ENCODE results near the gene ACER2.
"Not testable (repeated sequence)": the region's sequence is repeated elsewhere in the genome, so short reads cannot be mapped to it uniquely, and the experiment has no call there.

Gene ACER2

GRCh38 chr9:19408693-19409400 lies at the start of gene ACER2:
Gene ACER2, plus strand, starts transcription at chr9:19409009. Its CDS starts 76 bp downstream, at chr9:19409085.
- DNase-seq, result peak; percentile 91 to 97

DNA sequence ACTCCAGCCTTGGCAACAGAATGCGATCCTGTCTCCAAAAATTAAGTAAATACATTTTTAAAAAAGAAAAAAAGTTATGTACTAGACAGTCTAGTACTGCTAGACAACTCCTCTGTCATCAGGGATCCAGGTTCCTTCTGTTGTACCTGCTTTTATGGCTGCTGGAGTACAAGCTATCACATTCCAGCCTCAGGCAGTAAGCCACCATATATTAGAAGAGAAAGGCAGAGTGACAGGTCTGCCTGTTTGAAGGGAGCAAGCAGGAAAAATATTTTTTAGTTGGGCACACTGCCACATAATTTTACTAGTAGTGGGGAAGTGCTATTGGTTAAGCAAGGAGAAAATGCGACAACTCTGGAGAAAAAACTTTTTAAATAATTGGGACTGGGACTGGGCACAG lies 39.7 kb upstream of the ACER2 start:
- no peak for DNase-seq

GRCh38 chr9:19371942-19372341 lies 36.9 kb upstream of the ACER2 start:
- no peak for DNase-seq

GRCh38 chr9:19372567-19372966 lies 36.2 kb upstream of the ACER2 start:
- DNase-seq, result no peak

- no peak for DNase-seq
Measured at GRCh38 chr9:19373527-19373926, 35.3 kb upstream of the ACER2 start.

- no peak for DNase-seq
Measured at GRCh38 chr9:19375538-19375937, 33.3 kb upstream of the ACER2 start.

- no peak for DNase-seq
Measured at GRCh38 chr9:19376931-19377330, 31.9 kb upstream of the ACER2 start.

- DNase-seq, result no peak
Measured at GRCh38 chr9:19378164-19378563, 30.6 kb upstream of the ACER2 start.

GRCh38 chr9:19378647-19379046 lies 30.2 kb upstream of the ACER2 start:
- no peak for DNase-seq

DNA sequence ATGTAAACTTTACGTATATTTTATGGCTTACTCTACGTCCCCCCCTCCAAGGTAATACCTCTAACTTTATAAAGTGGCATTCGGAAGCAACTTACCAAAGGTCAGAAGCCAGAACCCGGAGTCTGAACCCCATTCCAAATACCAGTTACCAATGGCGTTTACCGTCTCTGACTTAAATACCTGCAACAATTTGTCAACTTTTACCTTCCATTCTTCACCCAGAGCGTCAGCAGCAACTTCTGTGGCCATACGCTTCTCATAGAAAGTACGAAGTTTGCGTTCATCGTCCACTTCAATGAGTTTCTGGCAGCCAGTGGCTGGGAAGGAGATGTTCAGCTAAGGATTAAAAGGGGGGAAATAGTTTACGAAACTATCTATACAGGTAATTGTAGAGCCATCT lies 29.5 kb upstream of the ACER2 start:
- DNase-seq, result no peak

GRCh38 chr9:19379697-19380046 lies 29.1 kb upstream of the ACER2 start:
- peak; percentile 21 to 61 for DNase-seq

- DNase-seq, result no peak
Measured at GRCh38 chr9:19380826-19381075, 28.1 kb upstream of the ACER2 start.

DNA sequence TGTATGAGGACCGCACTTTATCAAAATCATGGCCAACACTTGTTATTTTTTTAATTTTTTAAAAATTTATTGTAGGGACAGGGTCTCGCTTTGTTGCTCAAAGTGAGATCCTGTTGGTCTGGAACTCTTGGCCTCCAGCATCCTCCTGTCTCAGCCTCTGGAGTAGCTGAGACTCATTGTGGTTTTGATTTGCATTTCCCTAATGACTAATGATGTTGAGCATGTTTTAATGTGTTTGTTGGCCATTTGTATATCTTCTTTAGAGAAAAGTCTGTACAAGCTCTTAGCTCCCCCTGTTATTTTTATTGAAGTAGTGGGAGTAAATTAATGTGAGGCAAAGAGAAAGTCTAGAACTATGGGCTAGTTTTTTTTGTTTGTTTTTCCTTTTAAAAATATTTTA lies 27.2 kb upstream of the ACER2 start:
- DNase-seq, result no peak

DNA sequence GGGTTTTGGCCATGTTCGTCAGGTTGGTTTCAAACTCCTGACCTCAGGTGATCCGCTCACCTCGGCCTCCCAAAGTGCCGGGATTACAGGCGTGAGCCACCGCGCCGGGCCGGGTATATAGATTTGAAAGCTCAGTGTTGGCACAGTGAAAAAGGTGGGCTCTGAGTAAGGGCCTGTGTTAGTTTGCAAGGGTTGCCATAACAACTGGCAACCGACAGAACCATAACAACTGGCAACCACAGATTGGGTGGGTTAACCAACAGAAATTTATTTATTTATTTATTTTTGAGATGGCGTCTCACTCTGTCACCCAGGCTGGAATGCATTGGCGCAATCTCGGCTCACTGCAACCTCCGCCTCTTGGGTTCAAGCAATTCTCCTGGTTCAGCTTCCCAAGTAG lies 23.6 kb upstream of the ACER2 start:
- not testable (repeated sequence) for DNase-seq

DNA sequence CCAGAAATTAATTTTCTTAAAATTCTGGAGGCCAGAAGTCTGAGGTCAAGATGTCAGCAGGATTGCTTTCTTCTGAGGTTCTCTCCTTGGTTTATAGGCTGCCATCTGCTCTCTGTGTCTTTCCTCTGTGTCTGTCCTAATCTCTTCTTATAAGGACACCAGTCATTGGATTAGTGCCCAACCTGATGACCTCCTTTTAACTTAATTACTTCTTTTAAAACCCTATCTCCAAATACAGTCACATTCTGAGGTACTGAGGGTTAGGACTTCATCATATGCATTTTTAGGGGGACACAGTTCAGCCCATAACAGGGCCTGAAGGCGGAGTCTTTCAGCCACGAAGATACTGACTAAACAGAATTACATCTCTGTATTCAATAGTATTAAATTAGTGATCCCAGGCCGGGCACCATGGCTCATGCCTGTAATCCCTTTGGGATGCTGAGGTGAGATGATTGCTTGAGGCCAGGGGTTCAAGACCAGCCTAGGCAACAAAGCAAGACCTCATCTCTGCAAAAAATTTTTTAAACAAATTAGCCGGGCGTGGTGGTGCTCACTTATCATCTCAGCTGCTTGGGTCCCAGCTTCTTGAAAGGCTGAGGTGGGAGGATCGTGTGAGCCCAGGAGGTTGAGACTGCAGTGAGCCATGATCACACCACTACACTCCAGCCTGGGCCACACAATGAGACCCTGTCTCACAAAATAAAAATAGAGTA lies 22.9 kb upstream of the ACER2 start:
- DNase-seq, result no peak

DNA sequence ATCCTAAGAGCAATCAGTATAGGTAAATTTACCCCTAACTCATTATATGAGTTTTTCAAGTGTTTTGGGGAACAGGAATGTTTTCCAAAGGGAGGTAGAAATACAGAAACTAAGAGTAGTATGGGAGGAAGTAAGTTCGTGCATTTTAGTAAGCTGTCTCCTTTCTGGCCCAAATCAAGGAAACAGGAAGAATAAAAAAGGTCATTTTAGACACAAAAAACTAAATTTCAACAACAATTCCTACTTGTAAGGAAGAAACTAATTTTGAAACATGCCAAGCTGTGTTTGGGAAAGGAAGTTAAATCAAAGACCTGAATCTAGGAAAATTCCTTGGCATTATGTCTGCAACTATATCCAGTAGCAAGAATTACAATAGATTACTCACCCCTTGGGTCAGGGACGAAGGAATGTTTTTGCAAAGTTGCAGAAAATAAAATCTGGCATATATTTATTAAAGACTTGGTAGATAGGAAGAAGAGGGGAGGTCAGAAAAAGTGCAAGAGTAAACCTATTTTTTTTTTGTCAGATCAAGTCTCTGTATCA lies 22.2 kb upstream of the ACER2 start:
- DNase-seq, result no peak

GRCh38 chr9:19387317-19387716 lies 21.5 kb upstream of the ACER2 start:
- DNase-seq, result no peak

GRCh38 chr9:19389539-19389938 lies 19.3 kb upstream of the ACER2 start:
- not testable (repeated sequence) for DNase-seq

GRCh38 chr9:19397845-19398244 lies 11.0 kb upstream of the ACER2 start:
- no peak for DNase-seq

GRCh38 chr9:19403231-19403630 lies 5.6 kb upstream of the ACER2 start:
- DNase-seq, result not testable (repeated sequence)

DNA sequence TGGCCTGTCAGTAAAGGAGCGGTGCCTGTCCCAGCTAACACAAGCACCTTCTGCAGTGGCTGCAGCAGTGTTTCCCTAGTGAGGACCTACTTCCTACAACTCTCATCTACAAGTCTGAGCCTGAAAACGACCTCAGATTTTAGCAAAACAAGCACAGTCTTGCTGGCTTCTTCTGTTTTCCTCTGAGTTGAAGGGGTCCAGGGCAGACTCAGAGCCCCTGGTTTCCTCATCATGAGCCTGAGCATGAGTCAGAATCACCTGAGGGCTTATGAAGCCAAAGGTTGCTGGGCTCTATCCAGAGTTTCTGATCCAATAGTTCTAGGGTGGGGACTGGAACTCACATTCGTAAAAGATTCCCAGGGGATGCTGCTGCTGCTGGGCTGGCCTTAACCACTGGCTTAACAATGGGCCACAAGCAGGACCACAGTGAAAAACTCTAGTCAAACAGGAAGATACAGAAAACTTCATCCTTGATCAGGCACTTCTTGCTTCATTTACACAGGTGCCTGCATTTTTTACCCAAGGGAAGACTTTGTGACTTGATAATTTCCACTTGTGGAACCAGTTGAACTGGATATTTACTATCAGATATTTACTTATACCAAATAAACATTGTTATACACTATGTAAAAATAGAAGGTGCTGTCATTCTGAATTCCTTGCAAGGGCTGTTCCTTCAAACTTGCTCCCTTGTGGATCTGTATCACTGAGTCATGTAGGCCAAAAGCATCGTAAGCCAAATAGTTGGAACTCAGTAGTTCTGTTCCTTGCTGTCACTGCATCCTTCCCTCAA lies 4.3 kb upstream of the ACER2 start:
- DNase-seq, result no peak

- no peak for DNase-seq
Measured at GRCh38 chr9:19405771-19406170, 3.0 kb upstream of the ACER2 start.

GRCh38 chr9:19408316-19408692 lies 505 bp upstream of the ACER2 start:
- DNase-seq, result no peak

Data from CD4-positive, alpha-beta T cell treated with Interferon alpha-2 for 1 hour (primary cell).